Measurements from ENCODE around the gene FAM107B.

FAM107B gene

DNA sequence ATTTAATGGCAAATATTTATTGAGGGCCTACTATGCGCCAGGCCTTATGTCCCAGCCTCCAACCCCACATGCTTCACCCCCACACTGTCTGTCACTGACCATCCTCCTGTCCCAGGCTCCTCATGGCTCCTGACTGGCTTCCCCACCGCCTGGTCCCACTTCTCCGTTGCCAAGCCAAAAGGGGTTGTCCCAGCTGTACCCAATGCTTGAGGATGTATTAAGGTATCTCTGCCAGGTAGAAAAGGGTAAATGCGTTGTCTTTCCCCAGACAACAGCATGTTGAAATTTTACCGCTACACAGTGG, 275.1 kb downstream of the FAM107B start:
- DNase-seq (ENCODE audit: low spot score), result no peak

DNA sequence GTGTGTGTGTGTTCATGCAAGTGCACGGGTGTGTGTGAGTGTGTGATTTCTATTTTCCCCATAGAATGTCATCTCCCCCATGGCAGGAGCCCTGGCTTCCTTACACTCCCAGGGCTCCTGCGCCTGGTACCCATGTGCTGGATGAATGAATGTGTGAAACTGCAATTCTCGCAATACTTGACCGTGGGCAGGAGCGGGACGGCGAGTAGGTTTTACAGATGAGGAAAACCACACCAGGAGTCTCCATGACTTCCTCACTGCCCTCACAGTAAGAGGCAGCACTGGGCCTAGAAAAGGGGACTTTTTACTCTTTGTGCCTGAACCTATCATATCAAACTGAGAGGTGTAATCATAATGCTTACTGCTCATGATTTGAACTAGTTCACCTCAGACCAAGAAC, 276.4 kb downstream of the FAM107B start:
- DNase-seq (ENCODE audit: low spot score), result no peak

DNA sequence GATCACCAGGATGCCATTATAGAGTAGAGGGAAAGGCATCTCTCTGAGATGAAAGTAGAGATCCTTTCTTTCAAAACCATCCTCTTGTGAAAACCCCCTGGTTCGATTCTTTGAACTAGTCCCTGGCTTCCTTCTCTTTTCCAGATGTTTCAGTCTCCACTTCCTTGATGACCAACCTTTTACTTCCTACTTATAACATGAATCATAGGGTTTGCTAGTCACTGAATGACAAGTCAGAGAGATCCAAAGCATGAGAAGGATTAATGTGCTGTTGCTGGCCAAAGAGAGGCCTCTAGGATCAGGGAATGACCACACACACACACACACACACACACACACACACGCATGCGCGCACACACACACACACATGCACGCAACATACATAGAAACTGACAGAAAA, 282.9 kb downstream of the FAM107B start:
- no peak for DNase-seq (ENCODE audit: low spot score)

DNA sequence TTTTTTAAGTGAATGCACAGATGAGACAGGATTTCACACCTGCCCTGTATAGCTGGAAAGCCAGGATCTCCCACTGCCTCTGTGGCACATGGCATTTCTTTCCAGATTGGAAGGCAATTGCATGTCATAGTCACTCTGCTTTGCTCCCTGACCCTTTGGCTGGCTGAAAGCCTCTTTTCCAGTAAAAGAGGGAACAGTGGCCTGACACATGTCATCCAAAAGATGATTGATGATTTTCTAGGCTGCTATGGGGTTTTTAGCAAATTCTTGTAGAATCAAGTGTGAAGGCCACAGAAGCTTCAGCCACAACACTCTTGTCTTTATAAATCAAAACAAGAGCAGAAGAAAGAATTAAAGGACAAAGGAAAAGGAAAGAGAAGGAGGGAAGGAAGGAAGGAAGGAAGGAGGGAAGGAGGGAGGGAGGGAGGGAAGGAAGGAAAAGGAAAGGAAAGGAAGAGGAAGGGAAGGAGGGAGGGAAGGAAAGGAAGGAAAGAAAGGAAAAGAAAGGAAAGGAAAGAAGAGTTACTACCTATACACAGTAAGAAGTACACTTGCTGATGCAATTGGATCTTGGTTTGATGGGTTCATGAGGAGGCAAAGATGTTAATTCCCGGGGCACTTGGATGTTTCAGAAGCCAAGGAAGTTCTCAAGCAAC, 285.0 kb downstream of the FAM107B start:
- no peak for DNase-seq (ENCODE audit: low spot score)

DNA sequence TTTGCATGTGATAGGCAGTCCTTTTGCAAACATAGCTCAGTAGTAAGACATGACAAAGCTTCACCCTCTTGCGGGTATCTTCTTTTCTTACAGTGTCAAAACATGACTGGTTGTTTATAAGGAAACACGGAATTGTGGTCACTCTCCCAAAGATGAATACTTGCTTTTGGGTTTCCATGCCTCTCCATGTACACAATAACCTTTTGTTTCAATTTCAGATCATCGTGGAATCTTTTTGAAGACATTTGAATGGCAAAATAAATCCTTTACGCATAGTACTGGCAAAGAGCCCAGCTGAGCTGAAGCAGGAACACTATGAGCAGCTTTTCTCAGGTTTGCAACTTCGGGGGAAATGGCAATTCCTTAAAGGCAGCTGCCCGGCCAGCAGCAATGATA, 287.2 kb downstream of the FAM107B start:
- DNase-seq (ENCODE audit: low spot score), result no peak

DNA sequence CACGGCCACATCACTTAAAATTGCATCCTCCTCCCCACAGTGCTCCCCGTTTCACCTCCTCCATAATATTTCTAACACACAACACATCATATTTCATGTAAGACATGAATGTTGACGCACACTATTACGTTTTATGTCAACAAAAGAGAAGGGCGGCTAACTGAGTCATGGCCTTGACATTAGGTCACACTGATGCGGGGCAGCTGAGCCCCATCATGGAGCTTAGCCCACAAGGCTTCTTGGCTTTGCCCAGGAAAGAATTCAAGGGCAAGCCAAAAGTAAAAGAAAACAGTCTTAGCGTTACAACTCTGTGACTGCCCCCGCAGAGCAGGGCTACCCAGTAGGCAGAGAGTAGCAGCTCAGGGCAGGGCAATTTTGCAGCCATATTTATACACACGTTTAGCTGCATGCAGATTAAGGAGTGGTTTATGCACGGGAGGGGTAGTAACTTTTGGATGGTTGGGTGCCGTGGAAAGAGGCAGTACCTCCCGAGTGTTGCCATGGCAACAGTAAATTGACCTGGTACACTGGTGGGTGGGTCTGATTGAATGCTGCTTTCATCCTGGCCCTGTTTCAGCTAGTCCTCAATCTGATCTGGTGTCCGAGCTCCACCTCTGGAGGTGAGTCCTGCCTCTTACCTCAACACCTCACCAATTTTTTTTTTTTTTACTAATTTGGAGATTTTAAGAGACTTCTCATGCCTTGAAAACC, 287.8 kb downstream of the FAM107B start:
- DNase-seq (ENCODE audit: low spot score), result no peak

DNA sequence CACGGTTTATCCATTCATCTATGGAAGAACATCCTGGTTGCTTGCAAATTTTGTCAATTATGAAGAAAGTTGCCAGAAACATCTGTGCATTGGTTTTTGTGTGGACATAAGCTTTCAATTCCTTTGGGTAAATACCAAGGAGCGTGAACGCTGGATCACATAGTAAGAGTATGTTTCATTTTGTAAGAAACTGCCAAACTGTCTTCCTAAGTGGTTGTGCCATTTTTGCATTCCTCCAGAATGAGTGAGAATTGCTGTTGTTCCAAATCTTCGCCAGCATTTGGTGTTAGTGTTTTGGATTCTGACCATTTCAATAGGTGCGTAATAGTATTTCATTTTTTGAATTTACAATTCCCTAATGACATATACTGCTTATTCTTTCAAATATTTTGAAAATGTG, 288.7 kb downstream of the FAM107B start:
- DNase-seq (ENCODE audit: low spot score), result no peak

DNA sequence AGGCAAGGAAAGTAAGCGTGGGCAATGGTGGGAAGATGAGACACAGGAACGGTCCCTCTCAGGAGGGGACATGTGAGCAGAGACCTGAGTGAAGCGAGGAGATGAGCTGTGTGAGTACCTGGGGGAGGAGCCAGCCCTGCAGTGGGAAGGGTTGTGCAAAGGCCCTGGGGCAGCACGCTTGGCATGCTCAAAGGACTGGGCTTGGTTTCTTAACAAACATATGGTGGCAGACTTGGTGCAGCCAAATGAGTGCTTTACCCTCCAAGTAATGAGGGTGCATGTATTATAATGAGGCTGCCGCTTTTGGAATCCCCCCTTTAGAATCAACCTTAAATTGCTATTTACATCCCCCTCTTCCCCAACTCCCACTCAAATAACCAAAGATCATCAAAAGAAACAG, 291.3 kb downstream of the FAM107B start:
- DNase-seq (ENCODE audit: low spot score), result no peak

DNA sequence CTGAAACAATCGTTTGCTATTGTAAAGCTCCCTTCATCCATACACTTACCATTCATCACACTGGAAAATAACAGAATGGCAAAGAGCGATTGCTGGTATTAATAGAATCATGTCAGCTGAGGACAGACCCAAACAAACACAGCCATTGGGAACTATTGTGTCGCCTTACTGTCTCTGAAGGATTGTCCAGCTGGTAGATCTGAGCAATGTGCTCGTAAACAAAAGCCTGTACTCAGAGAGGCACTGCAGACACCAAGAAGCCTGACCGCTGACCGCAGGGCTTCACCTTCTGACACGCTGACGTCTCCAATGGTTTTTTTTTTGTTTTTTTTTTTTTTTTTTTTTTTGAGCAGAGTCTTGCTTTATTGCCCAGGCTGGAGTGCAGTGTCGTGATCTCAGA, 292.9 kb downstream of the FAM107B start:
- no peak for DNase-seq (ENCODE audit: low spot score)

DNA sequence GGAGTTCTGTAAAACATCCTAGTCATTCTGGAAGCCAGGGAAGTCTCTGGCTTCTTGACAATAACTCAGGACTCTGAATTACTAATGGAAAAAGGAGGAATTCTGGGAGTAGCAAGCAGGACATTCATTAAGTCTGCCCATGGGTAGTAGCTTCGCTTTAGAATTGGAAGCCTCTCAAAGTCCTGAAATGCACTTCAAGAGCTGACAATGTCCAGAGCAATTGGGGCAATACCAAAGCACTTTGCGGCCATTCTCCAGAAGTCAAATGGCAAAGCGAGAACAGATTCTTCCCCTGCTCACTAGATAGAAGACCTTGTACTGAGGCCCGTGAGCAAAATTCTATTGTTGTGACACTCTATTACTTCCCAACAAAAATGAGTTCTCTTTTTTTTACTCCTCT, 293.7 kb downstream of the FAM107B start:
- no peak for DNase-seq (ENCODE audit: low spot score)

DNA sequence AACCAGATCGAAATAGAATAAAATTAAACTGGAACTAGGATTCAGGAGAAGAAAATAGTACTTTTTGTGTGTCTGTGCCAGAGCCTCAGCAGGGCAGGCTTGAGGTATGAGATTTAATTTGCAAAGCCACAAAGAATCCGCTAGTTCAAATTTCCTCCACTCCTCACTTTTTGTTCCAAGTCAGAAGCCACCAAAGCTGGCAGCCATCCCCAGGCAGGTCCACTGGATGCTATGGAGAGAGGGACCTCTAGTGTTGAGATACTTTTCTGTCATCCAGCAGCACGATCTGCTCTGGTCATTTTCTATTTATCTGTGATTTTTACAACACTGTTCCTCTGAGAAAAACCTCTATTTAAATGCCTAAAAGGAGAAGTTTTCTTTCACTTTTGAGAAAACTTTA, 296.1 kb downstream of the FAM107B start:
- no peak for DNase-seq (ENCODE audit: low spot score)

DNA sequence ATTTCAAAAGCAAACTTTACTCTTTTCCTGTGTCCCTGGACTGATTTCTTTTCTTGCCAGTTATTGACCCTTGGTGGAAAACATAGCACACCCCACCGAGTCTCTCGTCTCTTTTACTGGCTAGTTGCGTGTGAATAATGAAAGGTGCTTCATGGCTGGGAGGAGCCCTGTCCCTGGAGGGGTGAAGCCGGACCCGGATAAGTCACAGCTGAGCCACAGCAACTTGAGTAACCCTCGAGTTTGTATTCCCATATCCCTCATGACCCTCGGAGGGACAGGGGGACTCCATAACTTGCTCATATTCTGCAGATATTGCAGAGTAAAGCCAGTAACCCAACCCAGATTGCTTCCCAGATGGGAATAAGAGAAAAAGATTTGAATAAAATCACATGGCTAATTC, 296.5 kb downstream of the FAM107B start:
- no peak for DNase-seq (ENCODE audit: low spot score)

DNA sequence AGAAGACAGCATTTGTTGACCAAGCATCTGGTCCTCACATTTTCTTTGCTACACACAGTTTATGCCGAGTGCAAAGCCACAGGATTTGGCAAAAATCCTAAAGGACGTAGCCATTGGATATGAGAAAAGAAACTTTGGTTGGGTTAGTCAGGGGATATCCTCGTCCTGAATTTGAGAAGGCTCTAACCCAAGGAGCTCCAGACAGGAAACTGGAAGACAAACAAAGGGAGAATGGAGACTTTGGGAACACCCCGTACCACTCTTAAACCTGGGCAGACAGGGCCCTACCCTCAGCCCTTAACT, 297.3 kb downstream of the FAM107B start:
- DNase-seq (ENCODE audit: low spot score), result no peak

DNA sequence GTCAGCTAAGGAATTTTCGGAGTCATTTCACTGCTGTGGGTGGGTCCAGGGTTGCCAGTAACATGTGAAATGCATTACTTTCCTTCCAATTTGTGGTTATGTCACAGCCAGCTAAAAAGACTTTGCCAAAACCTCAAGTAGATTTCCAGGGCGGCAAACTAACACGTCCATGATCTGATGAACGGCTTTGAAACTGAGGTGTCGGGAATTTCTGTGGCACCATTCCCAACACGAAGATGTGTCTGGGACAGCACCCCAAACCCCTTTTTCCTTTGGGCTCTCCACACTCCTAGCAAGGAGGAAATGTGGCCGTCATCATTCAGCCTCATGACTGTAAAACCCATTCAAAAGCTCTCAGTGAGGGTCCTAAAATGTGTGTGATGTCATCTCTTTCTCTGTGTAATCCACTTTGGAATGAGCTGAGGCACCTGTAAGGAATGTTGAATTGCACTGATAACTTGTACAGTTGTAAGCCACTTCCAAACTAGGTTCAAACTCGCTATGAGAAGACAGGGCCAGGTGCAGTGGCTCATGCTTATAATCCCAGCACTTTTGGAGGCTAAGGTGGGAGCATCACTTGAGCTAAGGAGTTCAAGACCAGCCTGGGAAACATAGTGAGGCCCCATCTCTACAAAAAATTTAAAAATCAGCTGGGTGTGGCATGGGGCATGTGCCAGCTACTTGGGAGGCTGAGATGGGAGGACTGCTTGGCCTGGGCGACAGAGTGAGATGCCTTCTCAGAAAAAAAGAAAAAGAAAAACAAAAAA, 297.9 kb downstream of the FAM107B start:
- DNase-seq (ENCODE audit: low spot score), result no peak

DNA sequence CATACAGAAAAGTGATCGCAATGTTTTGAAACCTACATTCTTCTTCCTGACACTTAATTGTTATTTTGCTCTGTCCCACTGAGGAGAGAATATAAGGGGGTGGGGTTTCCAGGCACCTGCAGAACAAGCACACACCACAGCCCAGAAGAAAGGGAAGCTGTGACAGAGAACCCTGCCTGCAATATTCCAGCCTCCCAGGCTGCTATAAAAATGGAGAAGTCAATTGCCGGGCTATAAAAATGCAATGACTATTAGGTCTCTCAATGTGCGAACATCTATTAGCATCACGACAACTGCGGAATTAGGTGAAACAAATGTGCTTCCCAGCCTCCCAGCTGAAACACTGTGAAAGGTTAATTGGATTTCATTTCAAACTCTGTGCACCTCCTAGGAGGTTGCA, 298.7 kb downstream of the FAM107B start:
- DNase-seq (ENCODE audit: low spot score), result no peak

DNA sequence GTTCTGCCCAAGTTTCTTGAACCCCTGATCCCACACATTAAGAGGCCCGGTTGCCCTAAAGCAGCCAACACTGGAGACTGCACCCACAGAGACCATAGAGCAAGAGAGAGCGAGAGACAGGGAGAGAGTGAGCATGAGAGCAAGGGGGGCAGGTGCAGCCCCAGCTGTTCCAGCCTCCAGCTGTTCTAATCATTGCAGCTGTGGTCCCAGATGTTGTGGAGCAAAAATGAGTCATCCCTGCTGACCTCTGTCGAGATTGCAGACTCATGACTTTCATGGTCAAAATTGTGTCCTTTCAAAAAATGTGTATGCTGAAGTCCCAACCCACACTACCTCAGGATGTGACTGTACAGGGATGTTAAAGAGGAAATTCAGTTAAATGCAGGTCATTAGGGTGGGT, 300.0 kb downstream of the FAM107B start:
- no peak for DNase-seq (ENCODE audit: low spot score)

DNA sequence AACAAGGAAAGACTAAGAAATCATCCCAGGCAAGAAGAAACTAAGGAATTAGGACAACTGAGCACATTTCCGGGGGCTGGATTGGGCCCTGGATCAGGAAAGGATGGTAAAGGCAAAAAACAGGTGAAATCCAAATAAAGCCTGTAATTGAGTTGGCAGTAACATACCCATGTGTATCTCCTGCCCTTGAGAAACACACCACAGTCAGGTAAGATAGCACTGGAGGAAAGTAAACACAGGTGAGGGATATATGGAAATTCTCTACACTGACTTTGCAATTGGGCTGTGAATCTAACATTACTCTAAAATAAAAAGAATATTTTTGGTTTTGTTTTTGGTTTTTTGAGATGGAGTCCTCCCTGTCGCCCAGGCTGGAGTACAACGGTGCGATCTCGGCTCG, 303.8 kb downstream of the FAM107B start:
- DNase-seq (ENCODE audit: low spot score), result no peak

DNA sequence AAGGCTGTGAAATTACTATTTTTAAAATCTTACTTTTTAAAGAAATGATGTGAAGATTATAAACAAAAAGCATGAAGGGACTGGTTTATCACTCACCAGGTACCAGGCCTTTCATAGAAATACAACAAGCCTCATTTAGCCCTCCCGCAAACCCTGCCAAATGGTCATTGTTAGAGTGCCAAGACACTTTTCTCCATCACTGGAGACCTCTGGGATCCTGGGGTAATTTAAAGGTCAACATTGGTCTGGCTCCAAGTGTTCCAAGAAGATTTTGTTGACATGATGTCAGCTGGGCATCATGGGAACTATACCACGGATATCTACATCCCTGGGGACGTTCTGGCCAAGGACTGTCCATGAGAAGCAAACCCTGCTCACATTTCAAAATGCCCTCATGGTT, 306.0 kb downstream of the FAM107B start:
- no peak for DNase-seq (ENCODE audit: low spot score)
